ENCODE data around the gene COL23A1. TPM values are rescaled to one million over a fixed set of nuclear protein-coding genes. Genes with fewer than 3 reads are reported as not detected.

The COL23A1 gene
- total RNA-seq, 4 donors from 2014 or later, result 0.44 to 0.65 (median 0.57) TPM; not detected in 1

DNA sequence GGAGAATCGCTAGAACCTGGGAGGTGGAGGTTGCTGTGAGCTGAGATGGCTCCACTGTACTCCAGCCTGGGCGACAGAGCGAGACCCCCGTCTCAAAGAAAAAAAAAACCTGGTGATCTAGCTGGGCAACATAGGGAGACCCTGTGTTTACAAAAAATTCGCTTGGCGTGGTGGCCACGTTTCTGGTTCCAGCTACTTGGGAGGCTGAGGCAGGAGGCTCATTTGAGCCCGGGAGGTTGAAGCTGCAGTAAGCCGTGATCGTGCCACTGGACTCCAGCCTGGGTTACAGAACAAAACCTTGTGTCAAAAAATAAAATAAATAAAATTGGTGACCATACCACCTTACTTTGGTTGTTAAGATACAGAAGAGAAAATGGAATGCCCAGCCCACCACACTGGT is 387.7 kb downstream of the COL23A1 start:
- TF ChIP-seq, protein P1, sequence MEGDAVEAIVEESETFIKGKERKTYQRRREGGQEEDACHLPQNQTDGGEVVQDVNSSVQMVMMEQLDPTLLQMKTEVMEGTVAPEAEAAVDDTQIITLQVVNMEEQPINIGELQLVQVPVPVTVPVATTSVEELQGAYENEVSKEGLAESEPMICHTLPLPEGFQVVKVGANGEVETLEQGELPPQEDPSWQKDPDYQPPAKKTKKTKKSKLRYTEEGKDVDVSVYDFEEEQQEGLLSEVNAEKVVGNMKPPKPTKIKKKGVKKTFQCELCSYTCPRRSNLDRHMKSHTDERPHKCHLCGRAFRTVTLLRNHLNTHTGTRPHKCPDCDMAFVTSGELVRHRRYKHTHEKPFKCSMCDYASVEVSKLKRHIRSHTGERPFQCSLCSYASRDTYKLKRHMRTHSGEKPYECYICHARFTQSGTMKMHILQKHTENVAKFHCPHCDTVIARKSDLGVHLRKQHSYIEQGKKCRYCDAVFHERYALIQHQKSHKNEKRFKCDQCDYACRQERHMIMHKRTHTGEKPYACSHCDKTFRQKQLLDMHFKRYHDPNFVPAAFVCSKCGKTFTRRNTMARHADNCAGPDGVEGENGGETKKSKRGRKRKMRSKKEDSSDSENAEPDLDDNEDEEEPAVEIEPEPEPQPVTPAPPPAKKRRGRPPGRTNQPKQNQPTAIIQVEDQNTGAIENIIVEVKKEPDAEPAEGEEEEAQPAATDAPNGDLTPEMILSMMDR (IDR thresholded peaks at IDR 0.05; ENCODE audit: low read depth), result no peak

DNA sequence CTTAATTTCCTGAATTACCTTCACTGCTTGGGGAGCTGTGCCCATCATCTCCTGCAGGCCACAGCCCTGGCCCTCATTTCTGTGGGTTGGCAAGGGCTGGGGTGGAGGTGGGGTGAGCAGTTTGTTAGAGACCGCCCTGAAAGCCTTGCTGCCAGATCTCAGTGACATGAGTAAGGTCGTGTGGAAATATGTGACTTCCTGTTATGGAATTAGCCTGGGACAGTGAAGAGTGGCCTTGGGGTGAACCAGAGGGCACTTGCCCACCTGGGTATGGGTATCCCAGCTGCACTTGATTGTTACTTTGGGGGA is 388.3 kb downstream of the COL23A1 start:
- TF ChIP-seq, protein P1 (IDR thresholded peaks at IDR 0.05; ENCODE audit: low read depth), result no peak

DNA sequence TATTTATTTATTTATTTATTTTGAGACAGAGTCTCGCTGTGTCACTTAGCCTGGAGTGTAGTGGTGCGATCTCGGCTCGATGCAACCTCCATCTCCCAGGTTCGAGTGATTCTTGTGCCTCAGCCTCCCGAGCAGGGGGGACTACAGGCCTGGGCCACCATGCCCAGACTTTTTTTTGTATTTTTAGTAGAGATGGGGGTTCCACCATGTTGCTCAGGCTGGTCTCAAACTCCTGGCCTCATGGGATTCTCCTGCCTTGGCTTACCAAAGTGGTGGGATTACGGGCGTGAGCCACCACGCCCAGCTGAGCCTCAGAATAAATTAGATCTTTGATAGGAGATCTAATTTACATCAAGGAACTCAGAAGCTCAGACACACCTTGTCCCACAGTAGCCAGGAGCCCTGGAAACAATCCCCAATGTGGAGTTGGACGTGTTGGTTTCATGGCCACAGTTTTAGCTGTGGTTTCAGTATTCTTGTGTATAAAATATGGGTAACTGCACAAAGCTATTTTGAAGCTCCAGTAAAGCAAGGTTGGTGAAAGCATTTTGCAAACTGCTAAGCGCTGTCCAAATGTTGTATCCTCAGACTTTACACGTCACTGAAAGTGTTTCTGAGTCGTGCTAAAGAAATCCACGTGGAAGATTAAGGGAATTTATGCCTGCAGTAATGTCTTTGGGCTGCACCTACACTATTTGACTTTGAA is 388.8 kb downstream of the COL23A1 start:
- TF ChIP-seq, protein P1 (IDR thresholded peaks at IDR 0.05; ENCODE audit: low read depth), result no peak

DNA sequence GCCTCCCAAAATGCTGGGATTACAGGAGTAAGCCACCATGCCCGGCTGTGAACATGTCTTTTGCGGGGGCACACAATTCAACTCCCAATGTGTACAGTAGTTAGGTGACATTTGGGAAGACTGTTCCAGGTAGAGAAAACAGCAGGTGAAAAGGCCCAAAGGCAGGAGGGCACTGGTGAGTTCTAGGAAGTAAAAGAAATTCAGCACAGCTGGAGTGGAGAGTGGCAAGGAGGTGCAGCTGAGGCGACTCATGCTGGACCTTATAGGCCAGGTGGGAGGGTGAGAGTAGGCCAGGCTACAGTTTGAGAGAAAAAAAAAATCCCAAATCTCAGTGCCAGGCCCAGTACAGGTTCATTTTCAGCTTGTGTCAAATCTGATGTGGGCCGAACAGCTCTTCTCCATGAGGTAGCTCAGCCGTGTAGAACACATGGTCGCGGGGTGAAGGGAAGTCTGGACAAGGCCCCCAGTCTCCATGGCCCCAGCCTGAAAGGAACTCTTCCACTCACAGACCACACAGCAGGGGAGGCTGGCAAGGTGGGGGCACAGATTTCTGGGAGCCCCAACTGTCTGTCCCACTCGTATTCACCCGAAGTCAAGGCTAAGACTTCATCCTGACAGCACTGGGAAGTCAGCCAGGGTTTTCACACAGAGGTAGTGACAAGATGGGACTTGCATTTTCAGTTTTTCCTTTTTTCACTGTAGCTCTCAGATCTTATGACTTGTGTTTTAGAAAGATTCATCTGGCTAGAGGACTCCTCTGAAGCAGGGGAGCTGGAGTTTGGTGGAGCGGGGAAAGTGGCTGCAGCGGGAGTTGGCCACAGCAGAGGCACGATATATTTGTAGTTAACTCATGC is 390.4 kb downstream of the COL23A1 start:
- TF ChIP-seq, protein P1 (IDR thresholded peaks at IDR 0.05; ENCODE audit: low read depth), result no peak

DNA sequence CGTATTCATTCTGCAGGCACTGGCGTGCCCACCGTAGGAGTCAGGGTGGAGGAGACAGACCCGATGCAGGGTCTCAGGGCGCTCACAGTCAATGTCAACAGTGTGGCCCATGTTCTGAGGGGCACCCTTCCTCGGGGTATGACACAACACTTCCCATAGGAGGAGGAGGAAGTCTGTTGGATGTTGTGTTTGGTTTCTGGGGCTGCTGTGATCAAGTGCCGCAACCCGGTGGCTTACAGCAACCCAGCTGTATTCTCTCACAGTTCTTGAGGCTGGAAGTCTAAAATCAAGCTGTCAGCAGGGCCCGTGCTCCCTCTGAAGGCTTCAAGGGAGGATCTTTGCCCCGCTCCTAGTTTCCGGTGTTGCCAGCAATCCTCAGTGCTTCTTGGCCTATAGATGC is 391.5 kb downstream of the COL23A1 start:
- TF ChIP-seq, protein P1 (IDR thresholded peaks at IDR 0.05; ENCODE audit: low read depth), result no peak

DNA sequence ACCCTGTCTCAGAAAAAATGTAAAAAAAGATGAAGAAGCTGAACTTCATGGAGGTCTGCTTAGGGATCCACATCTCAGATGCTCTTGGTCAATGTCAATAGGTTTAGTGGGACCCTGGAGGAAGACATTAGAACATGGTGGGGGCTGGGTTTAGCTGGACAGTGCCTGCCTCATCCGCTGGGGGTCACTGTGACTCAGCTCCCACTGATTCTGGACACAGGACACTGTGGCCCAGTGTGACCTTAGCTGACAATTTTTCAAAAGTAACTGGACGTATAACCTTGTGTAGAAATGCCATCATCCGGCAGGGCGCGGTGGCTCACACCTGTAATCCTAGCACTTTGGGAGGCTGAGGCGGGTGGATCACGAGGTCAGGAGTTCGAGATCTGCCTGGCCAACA is 393.2 kb downstream of the COL23A1 start:
- TF ChIP-seq, protein P1 (IDR thresholded peaks at IDR 0.05; ENCODE audit: low read depth), result no peak

DNA sequence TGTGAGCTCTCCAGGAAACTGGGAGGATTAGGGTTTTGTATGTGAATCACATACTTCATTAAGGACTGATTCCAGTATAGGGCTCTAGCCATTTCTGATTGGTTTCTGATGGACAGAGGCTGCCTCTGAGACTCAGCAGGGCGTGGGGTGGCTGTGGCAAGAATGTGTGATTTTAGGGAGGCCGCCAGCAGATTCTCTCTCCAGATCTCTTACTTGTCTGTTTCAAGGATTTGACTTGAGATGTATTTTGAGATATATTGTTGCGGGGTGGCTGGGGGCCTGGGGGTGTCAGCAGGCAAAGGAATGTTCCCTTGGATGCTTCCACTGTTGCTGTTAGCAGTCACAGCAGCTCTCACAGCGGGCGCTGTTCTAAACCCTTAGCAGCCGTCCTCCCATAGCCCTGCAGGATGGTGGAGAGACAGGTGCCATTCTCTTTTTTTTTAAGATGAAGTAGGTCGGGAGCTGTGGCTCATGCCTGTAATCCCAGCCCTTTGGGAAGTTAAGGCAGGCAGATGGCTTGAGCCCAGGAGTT is 393.8 kb downstream of the COL23A1 start:
- TF ChIP-seq, protein P1 (IDR thresholded peaks at IDR 0.05; ENCODE audit: low read depth), result no peak
